Measurements from ENCODE around the gene TMEM217.

The TMEM217 gene

GRCh38 chr6:37279366-37280134 lies 21.6 kb upstream of the TMEM217 start:
- no peak for DNase-seq

- DNase-seq = no peak
Observed at GRCh38 chr6:37277001-37277409, 19.1 kb upstream of the TMEM217 start.

GRCh38 chr6:37275350-37275749 lies 17.4 kb upstream of the TMEM217 start:
- no peak for DNase-seq

GRCh38 chr6:37273690-37274089 lies 15.7 kb upstream of the TMEM217 start:
- no peak for DNase-seq

GRCh38 chr6:37272834-37273566 lies 15.1 kb upstream of the TMEM217 start:
- DNase-seq = no peak

GRCh38 chr6:37269105-37269504 lies 11.2 kb upstream of the TMEM217 start:
- no peak for DNase-seq

GRCh38 chr6:37265860-37266259 lies 7.9 kb upstream of the TMEM217 start:
- DNase-seq = no peak

GRCh38 chr6:37265001-37265400 lies 7.1 kb upstream of the TMEM217 start:
- DNase-seq = no peak

GRCh38 chr6:37262446-37263026 lies 4.6 kb upstream of the TMEM217 start:
- DNase-seq = no peak

- DNase-seq = no peak
Observed at GRCh38 chr6:37261198-37261597, 3.3 kb upstream of the TMEM217 start.

GRCh38 chr6:37260444-37260843 lies 2.5 kb upstream of the TMEM217 start:
- DNase-seq = no peak

GRCh38 chr6:37260040-37260439 lies 2.1 kb upstream of the TMEM217 start:
- DNase-seq = no peak

- DNase-seq = no peak
Observed at GRCh38 chr6:37259191-37259590, 1.2 kb upstream of the TMEM217 start.

GRCh38 chr6:37258405-37259105 lies 611 bp upstream of the TMEM217 start:
- no peak for DNase-seq

- no peak for DNase-seq
Observed at GRCh38 chr6:37257320-37257633, 667 bp downstream of the TMEM217 start.

- DNase-seq = no peak
Observed at GRCh38 chr6:37256692-37257319, 1.1 kb downstream of the TMEM217 start.

- DNase-seq = no peak
Observed at GRCh38 chr6:37254881-37255280, 3.1 kb downstream of the TMEM217 start.

- no peak for DNase-seq
Observed at GRCh38 chr6:37253486-37254007, 4.4 kb downstream of the TMEM217 start.

- DNase-seq = peak; percentile 79
Observed at GRCh38 chr6:37251211-37251780, 6.6 kb downstream of the TMEM217 start.

GRCh38 chr6:37244430-37245310 lies 13.3 kb downstream of the TMEM217 start:
- DNase-seq = peak; percentile 99

GRCh38 chr6:37243816-37244370 lies 14.1 kb downstream of the TMEM217 start:
- no peak for DNase-seq

Data from fibroblast of skin of back (primary cell).